NCI-H128 (cell line): Measurements from ENCODE around the gene CLN3.
"Not testable (repeated sequence)": the region's sequence is repeated elsewhere in the genome, so short reads cannot be mapped to it uniquely, and the experiment has no call there.

Experiments
- DNase-seq: peaks from one replicate; lab custom pipeline; 2025; ENCODE audit not compliant: unreplicated experiment; lab: John Stamatoyannopoulos, UW

Gene CLN3

DNA sequence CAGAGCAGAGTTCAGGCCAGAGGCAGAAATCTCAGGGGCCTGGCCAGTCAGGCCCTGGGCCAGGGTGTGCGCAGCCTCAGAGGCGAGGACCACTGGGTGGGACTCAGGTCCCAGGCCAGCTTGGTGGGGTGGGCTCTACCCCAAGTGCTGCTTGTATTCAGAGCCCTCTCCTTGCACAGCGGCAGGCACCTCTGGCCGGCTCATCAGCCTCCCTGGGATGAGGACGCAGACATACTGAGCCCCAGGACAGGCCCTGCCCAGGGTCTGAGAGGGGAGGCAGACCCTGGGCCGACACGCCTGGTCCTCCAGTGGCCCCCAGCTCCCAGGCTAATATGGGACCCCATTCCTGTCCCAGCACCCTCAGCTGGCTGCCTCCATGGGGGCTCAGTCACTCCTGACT lies 22.4 kb upstream of the CLN3 start:
- no peak for DNase-seq

DNA sequence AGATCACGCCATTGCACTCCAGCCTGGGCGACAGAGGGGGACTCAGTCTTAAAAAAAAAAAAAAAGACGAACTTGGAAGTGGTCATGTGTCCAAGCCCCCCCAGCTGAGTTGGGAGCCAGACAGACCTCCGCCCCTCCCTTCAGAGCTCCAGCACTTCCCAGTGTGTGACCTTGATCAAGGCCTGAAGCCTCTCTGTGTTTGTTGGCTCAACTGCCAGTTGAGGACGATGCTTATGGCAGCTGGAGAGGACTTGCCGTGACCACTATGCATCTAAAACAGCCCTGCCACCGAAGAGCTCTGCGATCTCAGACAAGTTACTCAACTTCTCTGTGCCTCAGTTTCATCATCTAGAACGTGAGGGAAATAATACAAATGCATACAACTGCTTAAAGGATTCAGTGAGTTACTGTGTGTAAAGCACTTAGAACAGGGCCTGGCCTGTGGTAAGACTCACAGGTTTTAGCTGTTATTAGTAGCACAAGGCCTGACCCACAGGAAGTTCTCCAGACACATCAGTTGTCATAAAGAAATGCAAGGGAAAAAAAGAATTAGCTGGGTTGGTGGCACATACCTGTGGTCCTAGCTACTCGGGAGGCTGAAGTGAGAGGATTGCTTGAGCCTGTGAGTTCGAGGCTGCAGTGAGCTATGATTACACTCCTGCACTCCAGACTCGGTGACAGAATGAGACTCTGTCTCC lies 21.8 kb upstream of the CLN3 start:
- no peak for DNase-seq

DNA sequence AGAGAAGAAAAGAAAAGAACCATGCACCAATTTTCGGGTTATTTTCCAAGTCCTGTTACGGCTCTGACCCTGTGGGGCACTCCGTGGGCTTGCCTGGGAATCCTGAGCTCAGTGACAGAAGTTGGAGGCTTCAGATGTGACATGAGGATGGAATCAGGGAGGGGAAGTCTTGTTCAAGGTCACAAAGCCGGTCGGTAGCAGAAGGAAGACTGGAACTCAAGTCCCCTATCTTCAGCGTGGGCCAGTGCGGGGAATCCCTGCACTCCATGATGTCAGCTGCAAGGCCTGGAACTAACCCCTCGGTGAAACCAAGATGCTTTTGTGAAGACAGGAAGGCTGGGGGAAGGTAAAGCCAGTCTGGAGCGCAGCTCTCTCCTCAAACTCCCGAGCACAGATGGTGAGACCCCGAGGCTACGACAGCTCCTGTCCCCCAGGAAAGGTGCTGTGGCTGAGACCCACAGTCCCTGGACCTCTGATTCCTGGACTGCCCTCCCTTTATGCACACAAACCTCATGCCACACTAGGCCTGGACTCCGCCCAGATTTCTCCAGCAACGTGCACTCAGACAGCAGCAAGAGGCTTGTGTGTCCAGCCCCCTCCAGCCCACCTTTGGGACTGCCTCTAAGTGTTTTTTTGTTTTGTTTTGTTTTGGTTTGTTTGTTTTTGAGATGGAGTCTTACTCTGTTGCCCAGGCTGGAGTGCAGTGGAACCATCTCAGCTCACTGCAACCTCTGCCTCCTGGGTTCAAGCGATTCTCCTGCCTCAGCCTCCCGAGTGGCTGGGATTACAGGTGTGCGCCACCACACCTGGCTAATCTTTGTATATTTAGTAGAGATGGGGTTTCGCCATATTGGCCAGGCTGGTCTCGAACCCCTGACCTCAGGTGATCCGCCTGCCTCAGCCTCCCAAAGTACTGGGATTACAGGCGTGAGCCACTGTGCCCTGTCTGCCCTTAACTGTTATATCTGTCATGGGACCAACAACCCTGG lies 20.2 kb upstream of the CLN3 start:
- no peak for DNase-seq

DNA sequence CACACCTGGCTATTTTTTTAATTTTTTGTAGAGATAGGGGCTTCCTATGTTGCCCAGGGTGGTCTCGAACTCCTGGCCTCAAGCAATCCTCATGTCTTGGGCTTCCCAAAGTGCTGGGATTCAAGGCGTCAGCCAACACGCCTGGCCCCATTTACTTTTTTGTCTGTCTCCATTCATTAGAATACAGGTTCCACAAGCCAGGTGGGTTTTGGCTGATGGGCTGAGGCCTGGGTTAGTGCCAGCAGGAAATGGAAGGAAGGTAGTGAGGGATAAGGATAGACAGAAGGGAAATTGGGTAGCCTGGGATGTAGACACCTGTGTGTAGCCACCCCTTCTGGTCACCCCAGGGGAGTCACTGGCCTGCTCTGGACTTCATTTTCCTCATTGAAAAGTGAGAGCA lies 19.2 kb upstream of the CLN3 start:
- DNase-seq, result no peak

DNA sequence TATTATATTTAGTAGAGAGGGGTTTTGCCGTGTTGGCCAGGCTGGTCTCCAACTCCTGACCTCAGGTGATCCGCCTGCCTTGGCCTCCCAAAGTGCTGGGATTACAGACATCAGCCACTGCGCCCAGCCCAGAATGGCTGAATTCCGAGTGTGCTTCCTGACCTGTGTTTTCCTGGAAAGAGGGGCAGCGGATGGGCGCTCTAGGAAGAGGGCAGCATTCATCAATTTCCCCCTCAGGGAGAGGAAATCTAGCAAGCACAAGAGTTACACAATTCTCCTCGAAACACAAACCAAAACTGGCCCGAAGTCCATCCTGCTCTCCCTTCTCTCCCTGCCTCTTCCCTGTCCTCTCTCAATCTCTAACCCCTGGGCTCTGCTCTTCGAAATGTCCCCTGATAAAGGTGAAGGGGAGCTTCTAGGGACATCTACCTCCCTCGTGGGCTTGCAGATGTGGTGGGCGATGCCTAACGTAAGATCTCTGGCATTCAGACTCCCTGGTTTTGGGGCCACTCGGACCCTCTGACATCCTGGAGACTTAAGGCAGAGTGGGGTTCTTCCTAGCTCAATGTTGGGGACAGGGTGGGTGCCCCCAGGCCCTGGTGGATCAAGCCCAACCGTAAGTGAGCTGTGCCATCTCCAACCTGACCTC lies 13.7 kb upstream of the CLN3 start:
- DNase-seq, result no peak

DNA sequence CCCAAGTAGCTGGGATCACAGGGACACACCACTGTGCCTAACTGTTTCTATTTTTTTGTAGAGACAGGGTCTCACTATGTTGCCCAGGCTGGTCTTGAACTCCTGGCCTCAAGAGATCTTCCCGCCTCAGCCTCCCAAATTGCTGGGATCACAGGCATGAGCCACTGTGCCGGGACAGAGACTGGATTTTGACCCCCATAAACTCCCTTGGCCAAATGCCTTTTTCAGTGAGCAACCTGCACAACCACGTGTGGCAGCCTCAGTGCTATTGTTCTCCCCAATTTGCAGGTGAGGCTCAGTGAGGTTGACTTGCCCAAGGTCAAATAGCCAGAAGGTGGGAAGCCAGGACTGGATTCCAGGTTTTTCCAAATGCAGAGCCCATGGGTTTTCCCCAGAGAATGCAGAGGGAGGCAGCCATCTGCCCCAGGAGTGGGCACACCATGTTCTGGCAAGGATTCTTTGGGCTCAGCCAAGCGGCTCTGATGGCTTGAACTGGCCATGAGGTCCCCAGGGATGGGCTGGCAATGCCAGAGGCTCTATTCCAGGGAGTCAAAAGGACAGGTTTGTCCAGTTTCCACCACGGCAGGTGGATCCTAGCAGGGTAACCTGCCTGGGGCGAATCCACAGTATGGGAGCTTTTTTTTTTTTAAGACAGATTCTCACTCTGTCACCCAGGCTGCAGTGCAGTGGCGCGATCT lies 13.0 kb upstream of the CLN3 start:
- DNase-seq, result no peak

DNA sequence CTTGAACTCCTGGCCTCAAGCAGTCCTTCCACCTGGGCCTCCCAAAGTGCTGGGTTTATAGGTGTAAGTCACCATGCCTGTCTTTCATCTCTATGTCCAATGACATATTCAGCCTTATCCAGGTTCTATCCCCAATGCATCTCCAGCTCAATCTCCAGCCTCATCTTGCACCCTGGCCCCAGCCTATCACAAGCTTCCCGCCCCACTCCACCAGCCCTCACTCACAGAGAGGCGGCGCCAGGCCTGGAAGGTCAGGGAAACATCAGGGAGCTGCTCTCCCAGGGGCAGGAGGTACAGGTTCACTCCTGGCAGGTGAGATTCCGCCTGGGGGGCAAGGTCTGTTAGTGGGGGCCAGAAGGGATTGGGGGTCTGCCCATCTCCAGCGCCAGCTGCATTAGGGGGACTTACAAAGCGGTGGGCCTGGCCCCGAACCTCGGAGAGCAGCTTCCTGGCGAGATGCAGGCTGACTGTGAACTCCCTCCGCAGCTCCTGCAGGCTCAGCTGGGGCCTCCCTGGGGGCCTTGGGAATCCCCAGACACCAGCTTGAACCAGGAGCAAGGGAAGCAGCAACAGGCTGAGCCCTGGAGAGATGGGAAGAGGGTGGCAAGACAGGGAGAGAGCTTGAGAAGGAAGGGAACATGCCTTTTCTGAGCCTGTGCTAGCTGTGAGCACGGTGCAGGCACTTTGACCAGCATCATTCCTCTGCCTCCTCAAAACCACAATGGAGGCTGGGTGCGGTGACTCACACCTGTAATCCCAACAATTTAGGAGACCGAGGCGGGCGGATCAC lies 11.8 kb upstream of the CLN3 start:
- DNase-seq, result no peak

DNA sequence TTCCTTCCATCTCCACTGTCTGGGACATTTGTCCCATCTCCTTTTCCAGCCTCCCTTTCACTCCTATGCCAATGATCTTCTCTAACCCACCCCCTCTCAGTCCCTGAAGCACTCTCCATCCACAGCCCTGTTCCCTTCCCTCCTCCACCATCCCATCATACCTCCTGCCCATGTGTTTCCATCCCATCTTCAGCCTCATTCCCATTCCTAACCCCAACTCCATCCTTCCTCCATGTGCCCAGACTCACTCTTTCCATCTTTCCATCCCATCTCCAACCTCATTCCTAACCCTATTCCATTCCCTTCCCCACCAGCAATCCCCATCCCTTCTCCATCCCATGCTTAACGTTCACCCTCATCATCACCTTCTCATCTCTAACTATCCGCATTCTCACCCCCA lies 10.4 kb upstream of the CLN3 start:
- no peak for DNase-seq

DNA sequence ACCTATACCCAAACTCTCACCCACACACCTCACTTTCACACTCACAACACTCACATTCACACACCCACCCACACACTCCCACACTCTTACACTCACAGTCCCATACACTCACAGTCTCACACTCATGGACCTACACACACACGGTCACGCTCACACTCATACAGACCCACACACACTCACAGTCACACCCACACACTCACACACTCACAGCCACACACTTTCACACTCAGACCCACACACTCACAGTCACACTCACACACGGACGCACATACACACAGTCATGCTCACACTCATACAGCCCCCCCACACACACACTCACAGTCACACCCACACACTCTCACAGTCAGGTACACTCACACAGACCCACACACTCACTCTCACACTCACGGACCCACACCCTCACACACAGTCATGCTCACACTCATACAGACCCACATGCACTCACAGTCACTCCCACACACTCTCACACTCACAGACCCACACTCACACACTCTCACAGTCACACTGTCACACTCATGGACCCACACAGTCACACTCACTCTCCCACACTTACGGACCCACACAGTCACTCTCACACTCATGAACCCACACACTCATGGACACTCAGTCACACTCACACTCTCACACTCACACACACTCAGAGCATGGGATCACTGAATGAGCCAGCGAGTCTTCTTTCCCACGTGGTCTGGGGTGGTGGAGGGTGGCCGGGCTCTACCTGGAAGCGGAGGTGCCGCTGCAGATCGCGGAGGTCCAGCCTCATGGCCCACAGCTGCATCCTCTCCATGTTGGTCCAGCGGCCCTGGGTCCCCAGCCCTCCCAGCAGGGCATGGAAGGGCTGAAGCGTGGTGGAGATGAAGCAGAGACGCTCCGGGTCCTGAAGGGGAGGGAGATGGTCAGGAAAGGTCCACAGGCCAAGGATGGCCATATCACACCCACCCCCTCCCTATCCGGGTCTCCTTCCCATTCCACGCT lies 9.7 kb upstream of the CLN3 start:
- no peak for DNase-seq

DNA sequence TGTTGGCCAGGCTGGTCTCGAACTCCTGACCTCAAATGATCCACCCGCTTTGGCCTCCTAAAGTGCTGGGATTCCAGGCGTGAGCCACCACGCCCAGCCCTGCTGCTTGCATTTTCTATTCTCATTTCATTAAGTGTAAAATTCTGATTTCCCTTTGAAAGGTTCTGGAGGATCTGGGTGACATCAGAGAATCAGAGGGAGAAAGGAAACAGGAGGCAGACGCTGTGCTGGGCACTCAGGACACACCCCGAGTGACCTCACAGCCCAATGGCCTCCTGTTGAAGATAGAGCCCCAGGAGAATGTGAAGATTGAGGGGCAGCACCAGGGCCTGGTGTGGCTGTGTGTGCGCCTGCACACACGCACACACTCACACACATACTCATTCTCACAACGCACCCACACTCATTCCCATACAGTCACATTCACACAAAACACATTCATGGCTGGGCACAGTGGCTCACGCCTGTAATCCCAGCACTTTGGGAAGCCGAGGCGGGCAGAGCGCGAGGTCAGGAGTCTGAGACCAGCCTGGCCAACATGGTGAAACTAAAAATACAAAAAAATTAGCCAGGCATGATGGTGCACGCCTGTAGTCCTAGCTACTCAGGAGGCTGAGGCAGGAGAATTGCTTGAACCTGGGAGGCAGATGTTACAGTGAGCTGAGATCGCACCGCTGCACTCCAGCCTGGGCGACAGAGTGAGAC lies 8.8 kb upstream of the CLN3 start:
- not testable (repeated sequence) for DNase-seq

DNA sequence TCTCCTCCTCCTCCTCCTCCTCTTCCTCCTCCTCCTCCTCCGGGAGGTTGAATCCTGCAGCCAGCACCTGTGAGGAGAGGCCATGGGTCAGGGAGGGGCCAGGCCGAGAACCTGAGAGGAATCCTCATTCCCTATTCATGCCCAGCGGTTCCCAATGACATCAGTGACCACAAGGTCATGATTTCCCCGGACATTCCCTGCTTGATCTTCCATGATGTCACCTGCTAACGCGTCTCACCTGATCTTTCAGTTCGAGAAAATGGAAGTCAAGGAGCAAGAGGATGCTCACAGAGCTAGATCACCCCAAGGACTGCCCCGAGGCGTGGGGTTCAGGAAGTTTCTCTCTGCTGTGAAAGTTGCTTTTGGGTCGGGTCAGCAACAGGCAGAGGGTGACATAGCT lies 8.0 kb upstream of the CLN3 start:
- DNase-seq, result no peak

DNA sequence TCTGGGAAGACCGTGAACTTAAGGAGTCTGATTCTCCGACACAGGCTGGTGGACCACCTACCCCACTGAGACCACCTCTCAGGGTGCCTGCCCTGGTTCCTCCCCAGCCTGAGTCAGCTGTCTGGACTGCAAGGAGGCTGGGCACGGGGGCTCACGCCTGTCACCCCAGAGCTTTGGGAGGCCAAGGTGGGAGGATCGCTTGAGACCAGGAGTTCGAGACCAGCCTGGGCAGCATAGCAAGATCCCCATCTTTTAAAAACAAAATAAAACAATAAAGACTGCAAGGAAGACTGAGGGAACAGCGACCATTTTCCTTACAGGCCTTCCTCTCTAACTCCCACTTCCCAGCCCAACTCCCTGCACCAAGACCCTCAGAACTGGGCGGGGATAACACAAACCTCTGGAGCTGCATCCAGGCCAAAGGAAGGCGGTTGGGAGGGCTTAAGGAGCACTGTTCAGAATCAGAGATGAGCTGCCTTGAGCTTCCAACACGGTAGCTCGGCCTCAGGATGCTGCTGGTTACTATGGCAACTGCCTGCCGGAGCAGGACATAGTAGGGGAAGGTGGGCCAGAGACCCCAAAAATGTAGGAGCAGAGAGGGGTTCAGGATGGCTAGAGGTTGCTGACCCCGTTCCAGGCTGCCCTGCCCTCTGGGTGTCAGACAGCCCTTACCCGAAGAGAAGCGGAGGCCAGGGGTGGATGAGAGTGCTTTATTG lies 7.0 kb upstream of the CLN3 start:
- no peak for DNase-seq

DNA sequence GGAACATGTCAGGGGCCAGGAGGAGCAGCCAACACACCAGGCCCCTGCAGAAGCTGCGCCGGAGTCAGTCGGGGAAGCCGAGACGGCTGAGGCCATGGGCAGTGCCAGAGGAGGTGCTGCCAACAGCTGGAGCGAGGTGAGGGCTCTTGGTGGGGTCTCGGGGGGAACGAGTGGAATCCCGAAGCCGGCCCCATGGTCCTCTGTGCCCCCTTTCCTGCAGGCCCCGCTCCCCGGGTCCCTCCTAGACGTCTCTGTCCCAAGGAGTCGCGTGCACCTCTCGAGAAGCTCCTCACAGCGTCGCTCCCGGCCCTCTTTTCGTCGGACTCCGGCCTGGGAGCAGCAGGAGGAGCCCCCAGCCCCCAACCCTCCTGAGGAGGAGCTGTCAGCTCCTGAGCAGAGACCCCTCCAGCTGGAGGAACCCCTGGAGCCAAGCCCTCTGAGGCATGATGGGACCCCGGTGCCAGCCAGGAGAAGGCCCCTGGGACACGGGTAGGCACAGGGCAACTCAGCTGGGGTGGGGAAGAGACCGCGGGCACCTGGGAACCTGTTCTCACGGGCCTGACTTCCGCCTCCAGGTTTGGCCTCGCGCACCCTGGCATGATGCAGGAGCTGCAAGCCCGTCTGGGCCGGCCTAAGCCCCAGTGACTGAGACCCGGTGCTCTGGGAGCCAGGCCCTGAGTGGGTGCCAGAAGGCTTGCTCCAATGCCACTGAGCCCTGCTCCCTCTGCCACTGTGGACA lies 6.2 kb upstream of the CLN3 start:
- no peak for DNase-seq

DNA sequence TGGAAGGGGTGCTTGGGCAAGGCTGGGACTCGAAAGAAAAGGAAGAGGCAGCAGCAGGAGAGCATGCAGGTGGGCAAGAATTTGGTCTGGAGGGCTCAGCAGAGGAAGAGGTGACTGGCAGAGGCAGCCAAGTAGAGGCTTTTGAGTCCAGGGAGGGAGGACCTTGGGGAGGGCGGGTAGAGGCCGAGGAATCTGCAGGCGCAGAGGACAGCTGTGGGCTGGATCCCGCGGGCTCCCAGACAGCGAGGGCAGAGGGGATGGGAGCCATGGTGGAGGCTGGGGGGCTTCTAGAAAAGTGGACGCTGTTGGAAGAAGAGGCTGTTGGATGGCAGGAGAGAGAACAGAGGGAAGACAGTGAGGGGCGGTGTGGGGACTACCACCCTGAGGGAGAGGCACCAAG lies 5.5 kb upstream of the CLN3 start:
- no peak for DNase-seq

DNA sequence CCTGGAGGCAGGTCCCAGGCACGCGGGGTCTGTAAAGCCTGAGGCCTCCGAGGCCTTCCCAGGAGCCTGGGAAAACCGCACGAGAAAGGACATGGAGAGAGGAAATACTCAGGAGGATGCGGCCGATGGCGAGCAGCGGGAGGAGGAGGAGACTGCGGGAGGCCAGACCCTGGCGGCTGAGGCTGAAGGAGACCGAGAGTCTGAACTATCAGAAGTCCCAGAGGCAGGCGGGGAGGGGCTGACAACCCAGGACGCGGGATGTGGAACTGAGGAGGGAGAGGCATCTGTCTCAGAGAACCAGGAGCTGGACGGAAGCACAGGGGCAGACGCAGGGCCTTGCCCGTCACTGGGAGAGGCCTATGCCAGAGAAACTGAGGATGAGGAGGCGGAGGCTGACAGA lies 5.0 kb upstream of the CLN3 start:
- no peak for DNase-seq

DNA sequence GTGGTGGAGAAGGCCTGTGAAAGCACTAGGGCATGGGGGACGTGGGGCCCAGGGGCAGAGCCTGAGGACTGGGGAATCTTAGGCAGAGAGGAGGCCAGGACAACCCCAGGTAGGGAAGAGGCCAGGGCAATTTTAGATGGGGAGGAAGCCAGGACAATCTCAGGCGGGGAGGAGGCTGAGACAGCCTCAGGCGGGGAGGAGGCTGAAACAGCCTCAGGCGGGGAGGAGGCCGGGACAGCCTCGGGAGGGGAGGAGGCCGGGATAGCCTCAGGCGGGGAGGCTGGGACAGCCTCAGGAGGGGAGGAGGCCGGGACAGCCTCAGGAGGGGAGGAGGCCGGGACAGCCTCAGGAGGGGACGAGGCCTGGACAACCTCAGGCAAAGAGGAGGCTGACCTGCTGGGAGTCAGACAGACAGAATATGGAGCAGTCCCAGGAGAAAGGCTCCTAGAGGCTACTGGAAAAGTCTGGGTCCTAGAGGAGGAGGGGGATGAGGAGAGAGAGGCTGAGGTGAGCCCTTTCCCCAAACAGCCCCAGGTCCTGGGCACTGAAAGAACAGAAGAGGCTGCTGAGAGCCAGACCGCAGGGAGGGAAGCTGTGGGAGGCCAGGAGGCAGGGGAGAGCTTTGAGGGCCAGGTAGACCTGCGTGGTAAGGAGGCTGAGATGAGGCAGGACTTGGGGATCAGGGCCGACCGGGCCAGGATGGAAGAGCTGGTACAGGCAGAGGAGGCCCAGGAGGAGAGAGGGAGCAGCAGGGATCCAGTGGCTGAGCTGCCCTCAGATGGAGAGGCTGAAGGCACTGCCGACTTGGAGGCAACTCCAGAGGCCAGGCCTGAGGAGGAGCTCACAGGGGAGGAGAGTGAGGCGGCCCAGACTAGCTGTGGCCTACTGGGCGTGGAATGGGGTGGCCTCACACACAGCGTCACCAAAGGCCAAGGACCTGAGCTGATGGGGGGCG lies 4.2 kb upstream of the CLN3 start:
- DNase-seq, result no peak
